HG02840 (cell line): ENCODE measurements around the gene LMTK2.

Source experiments
- ATAC-seq: cut with Tn5 transposase; IDR thresholded peaks from one replicate; pipeline ENCODE4 v1.9.1; 2021; ENCODE audit warnings: mild to moderate bottlenecking, moderate library complexity, moderate number of reproducible peaks; ENCODE audit not compliant: unreplicated experiment, low FRiP score

The LMTK2 gene

GRCh38 chr7:98231493-98232262 lies 125.0 kb downstream of the LMTK2 start:
- ATAC-seq = no peak

GRCh38 chr7:98232263-98232585 lies 125.6 kb downstream of the LMTK2 start:
- ATAC-seq = no peak

GRCh38 chr7:98232799-98233198 lies 126.1 kb downstream of the LMTK2 start:
- ATAC-seq = no peak

- no peak for ATAC-seq
Measured at GRCh38 chr7:98233219-98234070, 126.8 kb downstream of the LMTK2 start.

- no peak for ATAC-seq
Measured at GRCh38 chr7:98234429-98235147, 127.9 kb downstream of the LMTK2 start.

GRCh38 chr7:98235901-98236300 lies 129.2 kb downstream of the LMTK2 start:
- ATAC-seq = no peak

GRCh38 chr7:98236355-98237185 lies 129.9 kb downstream of the LMTK2 start:
- no peak for ATAC-seq

- ATAC-seq = no peak
Measured at GRCh38 chr7:98238076-98238475, 131.4 kb downstream of the LMTK2 start.

- ATAC-seq = no peak
Measured at GRCh38 chr7:98238976-98239375, 132.3 kb downstream of the LMTK2 start.

GRCh38 chr7:98240961-98241673 lies 134.5 kb downstream of the LMTK2 start:
- ATAC-seq = no peak

- no peak for ATAC-seq
Measured at GRCh38 chr7:98241674-98242241, 135.1 kb downstream of the LMTK2 start.

GRCh38 chr7:98242342-98242741 lies 135.7 kb downstream of the LMTK2 start:
- no peak for ATAC-seq

- no peak for ATAC-seq
Measured at GRCh38 chr7:98242934-98243333, 136.3 kb downstream of the LMTK2 start.

GRCh38 chr7:98244871-98245270 lies 138.2 kb downstream of the LMTK2 start:
- no peak for ATAC-seq

- ATAC-seq = no peak
Measured at GRCh38 chr7:98248156-98248555, 141.5 kb downstream of the LMTK2 start.

- no peak for ATAC-seq
Measured at GRCh38 chr7:98249106-98249505, 142.4 kb downstream of the LMTK2 start.

GRCh38 chr7:98250789-98251188 lies 144.1 kb downstream of the LMTK2 start:
- no peak for ATAC-seq

- peak; percentile 29 for ATAC-seq
Measured at GRCh38 chr7:98251231-98251600, 144.6 kb downstream of the LMTK2 start.
